ENCODE data around the gene MEAK7.

Gene MEAK7

DNA sequence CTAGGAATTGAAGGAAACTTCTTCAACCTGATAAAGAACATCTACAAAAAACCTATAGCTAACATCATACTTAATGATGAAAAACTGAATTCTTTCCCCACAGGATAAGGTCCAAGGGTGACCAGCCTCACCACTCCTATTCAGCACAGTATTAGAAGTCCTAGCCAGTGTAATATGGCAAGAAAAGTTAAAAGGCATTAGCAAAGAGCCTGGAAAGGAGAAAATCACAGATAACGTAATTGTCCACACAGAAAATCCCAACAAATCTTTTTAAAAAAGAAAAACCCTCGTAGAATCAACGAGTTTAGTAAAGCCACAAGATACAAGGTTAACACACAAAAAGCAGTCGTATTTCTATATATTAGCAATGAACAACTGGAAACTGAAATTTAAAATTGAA is 37.8 kb downstream of the MEAK7 start:
- no peak for DNase-seq (ENCODE audit: low spot score)

DNA sequence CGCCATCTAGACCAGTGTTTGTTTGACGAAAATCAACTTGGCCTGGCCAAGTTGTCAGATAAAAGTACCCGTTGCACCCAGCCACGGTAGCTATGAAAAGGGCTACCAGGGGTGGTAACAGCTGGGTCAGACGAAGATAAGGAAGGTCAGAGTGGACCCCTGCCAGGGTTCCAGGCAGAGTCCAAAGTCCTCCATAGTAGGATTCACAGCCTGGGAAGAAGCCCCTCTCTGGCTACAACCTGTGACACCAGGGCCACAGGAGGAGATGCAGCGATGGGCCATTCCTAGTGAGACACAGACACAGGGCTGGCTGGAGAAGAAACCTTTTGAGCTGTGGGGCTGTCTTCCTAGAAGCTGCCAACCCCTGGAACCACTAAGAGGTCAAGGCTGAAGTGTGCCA is 39.3 kb downstream of the MEAK7 start:
- DNase-seq (ENCODE audit: low spot score): no peak

DNA sequence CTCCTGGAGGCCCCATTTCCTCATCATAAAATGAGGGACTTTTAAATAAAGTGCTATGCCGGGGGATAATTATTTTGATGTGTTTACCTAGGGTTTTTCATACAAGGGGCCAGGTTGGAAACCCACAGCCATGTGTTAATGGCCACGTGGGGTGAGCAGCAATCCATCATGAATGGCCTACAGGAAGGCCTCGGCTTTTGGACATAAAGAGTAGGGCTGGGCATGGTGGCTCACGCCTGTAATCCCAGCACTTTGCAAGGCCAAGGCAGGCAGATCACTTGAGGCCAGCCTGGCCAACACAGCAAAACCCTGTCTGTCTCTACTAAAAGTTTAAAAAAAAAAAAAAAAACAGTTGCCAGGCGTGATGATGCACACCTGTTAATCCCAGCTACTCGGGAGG is 40.3 kb downstream of the MEAK7 start:
- DNase-seq (ENCODE audit: low spot score): no peak

DNA sequence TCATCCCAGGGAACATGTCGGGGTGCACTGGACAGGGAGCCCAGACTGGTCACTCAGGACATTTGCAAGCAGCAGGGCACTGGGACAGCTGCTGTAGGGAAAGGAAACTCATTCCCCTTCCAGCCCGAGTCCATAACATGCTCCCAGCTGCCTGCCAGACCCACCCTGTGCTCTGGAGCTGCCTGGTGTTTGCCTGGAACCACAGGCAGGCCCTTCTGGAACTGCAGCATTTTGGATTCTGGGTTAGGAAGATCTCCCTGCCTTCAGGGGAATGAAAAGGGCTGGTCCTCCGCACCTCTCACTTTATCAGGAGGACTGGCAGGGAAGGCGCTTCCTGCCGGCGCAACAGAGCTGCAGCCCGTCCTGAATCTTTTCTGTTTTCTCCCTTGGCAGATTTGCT is 41.2 kb downstream of the MEAK7 start:
- no peak for DNase-seq (ENCODE audit: low spot score)

DNA sequence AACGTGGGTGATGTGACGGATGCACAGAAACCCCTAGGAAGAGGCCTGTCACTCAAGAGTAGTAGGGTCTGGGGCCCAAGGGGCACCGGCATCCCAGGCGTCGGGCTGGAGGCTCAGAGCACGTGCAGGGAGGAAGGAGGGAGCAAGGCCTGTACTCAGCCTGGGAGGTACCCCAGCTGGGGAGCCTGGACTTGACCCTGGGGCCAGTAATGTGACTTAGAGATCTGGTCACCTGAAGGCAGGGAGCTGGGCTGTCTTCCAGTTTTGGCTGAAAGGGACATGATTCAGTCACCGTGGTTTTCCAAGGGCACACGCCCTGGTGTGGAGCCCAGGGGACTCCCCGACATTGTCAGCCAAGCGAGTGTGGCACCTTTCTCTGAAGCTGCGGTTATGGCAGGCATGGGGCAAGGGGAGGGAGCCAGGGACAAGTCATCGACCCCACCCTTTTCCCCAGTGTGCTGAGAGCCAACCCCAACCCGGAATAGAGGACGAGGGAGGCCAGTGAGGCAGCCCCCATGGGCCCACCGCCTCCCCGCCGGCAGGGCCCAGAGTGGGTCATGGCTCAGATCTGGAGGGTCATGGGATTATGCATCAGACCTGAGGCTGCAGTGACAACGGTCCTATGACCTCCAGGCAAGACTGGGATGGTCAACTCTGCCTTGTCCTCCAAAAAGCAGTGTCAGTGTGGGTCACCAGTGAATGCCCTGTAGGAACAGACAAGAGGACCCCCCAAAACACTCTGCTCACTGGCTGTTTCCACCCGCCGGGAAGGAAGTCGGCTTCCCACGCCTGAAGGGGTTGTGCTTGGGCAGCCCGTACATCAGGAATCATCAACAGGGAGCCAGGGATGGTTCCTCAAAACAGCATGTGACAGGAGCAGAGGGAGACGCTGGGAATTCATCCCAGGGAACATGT is 41.9 kb downstream of the MEAK7 start:
- DNase-seq (ENCODE audit: low spot score): no peak

DNA sequence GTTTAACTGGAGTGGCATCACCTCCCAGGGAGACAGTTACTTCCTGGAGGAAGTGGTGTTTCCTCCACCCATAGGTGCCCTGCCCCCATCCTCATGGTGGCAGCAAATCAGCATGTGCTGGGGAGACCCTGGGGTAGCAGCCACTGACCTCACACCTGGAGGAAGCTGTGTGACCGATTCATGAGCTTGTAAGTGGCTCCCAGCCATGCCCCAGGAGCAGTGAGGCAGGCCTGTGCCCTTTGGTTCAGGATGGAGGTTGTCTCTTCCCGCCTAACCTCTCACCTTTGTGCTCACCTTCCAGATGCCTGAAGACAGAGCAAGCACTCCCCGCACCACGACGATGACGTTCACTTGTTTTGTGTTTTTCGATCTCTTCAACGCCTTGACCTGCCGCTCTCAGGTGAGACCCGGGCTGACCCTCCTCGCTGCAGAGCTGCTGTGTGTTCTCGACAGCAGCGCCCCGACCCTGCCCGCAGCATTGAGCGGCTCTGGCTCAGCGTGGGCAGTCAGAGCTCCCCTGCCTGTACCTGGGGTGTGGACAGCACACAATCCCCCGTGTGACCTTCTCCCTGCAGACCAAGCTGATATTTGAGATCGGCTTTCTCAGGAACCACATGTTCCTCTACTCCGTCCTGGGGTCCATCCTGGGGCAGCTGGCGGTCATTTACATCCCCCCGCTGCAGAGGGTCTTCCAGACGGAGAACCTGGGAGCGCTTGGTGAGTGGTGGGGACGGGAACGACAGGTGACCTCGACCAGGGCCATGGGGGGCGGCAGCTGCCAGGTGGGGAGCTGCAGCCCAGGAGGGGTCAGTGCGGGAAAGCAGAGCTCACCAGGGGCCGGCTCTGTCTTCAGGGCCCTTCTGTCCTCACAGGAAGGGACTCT is 42.8 kb downstream of the MEAK7 start:
- no peak for DNase-seq (ENCODE audit: low spot score)

DNA sequence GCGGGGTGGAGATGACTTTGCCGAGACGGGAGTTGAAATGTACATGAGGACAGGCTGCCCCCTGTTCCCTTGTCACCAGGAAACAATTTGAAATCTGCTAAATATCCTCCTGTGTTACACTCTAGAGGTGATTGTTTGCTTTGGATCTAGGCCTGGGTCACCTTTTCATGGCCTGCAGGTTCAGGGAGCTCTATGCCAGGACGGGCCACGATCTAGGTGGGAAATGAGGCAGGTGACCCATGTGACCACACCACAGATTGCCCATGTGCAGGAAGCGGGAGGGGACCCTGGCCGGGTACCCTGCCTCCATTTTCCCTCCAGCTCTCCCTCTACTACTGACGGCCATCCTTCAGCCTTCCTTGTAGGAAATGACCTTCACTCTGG is 43.4 kb downstream of the MEAK7 start:
- DNase-seq (ENCODE audit: low spot score): no peak

DNA sequence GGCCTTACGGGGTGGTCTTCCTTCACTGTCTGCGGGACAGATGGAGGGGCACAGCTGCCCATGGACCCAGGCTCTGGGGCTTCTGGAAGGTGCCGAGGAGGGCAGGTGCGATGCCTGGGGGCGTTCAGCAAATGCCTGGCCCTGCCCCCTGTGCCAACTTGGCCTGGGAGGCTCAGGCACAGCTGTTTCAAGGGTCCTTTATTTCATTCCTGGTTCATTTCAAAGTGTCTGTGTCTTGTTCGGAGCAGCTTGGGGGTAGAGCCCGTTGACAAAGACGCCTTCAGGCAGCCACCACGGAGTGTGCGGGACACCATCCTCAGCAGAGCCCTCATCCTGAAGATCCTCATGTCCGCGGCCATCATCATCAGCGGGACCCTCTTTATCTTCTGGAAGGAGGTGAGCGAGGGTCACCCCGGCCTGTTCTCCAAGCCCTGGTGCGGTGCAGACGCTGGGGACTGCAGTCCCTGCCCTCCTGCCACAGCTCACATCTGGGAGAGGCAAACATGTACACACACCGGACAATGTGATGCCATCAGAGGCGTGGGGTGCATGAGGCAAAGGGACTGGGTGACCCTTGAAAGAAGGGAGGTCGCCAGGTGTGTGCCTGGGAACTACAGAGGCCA is 43.9 kb downstream of the MEAK7 start:
- DNase-seq (ENCODE audit: low spot score): no peak

DNA sequence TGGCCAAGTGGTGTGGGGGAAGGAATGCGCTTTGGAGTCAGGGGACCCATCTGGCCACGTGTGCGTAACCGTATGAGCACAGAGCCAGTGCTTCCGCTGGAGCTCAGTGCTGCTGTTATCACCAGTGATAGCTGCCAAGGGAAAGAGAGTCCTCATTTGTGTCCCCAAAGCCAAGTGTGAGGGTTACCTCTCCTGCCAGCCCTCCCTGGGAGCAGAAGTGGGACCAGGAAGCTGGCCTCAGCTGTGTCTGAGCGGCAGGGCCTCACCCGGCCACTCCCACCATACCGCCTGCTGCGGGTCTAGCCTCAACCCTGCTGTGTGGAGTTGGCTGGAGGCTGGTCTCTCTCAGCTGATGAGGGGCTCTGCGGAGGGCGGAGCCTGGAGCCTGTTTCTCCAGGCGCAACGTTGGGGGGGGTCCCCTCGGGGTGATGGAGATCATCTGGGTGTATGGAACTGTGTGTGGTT is 44.5 kb downstream of the MEAK7 start:
- no peak for DNase-seq (ENCODE audit: low spot score)

DNA sequence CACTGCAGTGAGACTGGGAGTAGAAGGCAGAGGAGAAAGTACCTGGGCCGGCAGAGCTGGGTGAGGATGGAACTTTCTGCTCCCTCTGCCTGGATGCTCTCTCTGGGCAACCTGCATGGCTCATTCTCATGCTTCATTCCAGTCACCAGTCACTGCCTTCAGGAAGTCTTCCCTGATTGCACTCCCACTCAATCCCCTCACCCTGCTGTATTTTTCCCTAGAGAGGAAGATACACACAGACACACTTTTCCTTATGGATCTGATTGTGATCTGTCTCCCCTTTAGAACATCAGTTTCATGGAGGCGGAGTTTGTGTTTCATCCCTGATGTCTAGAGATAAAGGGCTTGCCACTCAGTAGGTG is 44.9 kb downstream of the MEAK7 start:
- no peak for DNase-seq (ENCODE audit: low spot score)

DNA sequence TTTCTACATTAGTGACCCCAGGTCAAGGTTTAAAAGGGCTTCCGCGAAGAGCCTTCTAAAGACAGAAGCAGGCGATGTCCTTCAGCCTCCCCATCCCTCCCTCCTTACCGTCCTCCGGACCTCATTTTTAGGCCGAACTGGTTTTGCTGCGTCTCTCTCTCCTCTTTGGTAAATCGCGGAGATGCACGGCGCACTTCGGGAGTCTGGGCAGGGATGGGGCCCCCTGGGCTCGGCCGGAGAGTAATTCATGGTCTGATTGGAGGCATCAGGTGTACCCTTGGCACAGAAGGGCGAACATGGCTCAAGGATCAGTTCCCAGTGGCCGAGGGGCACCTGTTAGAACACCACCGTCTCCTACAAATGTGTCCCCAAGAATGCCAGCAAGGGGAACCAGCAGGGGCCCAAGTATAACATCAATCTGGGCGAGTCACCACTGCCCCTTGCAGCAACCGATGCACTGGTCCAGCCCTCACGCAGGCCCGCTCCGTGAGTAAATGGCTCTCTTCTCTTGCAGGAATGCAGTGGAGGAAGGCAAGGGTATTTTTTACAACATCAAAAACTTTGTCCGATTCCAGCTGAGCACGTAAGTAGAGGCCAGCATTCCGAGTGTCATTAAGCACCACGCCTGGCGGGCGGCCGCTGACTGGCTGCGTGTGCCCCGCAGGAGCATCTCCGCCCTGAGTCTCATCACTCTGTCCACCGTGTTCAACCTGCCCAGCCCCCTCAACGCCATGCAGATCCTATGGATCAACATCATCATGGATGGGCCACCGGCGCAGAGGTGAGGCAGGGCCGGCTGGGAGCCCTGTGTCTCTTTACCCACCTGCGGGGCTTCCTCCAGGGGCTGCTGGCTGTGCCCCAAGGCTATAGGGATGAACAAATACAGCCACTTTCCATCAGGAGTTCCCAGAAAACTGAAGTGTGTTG is 45.6 kb downstream of the MEAK7 start:
- no peak for DNase-seq (ENCODE audit: low spot score)

DNA sequence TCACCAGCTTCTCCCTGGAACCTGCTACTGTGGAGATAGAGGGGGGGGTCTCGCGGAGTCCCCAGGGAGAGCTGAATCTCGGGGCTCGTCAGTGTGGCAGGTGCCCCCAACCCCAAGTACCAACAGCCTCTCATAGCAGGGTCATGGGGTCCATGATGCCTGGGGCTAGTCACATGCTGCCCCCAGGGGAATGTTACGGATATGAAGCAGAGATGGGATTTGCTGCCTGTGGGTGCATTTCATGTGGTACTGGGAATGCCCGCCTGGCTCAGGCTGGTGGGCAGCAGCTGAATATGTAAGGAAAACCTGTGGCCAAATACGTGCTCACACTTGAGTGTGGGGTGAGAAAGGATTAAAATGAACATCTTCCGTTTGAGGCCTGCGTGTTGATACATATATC is 49.4 kb downstream of the MEAK7 start:
- DNase-seq (ENCODE audit: low spot score): no peak
